EL (cell line): ENCODE results near the gene CCDC149.

Experiments
- DNase-seq: peaks from one replicate; pipeline ENCODE4 v3.0.0-alpha.2; 2016

CCDC149 gene

GRCh38 chr4:24837781-24838180 lies 75.1 kb downstream of the CCDC149 start:
- no peak for DNase-seq

GRCh38 chr4:24837336-24837735 lies 75.5 kb downstream of the CCDC149 start:
- no peak for DNase-seq

GRCh38 chr4:24836661-24837242 lies 76.1 kb downstream of the CCDC149 start:
- no peak for DNase-seq

- no peak for DNase-seq
Measured at GRCh38 chr4:24835696-24836095, 77.1 kb downstream of the CCDC149 start.

GRCh38 chr4:24831637-24832036 lies 81.2 kb downstream of the CCDC149 start:
- no peak for DNase-seq

GRCh38 chr4:24824720-24825119 lies 88.1 kb downstream of the CCDC149 start:
- no peak for DNase-seq

- DNase-seq, result no peak
Measured at GRCh38 chr4:24820541-24820940, 92.3 kb downstream of the CCDC149 start.

GRCh38 chr4:24816797-24817196 lies 96.0 kb downstream of the CCDC149 start:
- no peak for DNase-seq

- no peak for DNase-seq
Measured at GRCh38 chr4:24813732-24814131, 99.1 kb downstream of the CCDC149 start.

- no peak for DNase-seq
Measured at GRCh38 chr4:24810871-24811631, 101.8 kb downstream of the CCDC149 start.

GRCh38 chr4:24809815-24810405 lies 102.9 kb downstream of the CCDC149 start:
- no peak for DNase-seq

- DNase-seq, result no peak
Measured at GRCh38 chr4:24809376-24809775, 103.5 kb downstream of the CCDC149 start.

GRCh38 chr4:24808955-24809354 lies 103.9 kb downstream of the CCDC149 start:
- DNase-seq, result no peak

GRCh38 chr4:24808261-24808660 lies 104.6 kb downstream of the CCDC149 start:
- no peak for DNase-seq

- DNase-seq, result no peak
Measured at GRCh38 chr4:24807611-24808010, 105.2 kb downstream of the CCDC149 start.

- DNase-seq, result no peak
Measured at GRCh38 chr4:24806206-24806990, 106.4 kb downstream of the CCDC149 start.

GRCh38 chr4:24805566-24805965 lies 107.3 kb downstream of the CCDC149 start:
- DNase-seq, result no peak

GRCh38 chr4:24805067-24805466 lies 107.8 kb downstream of the CCDC149 start:
- no peak for DNase-seq

- no peak for DNase-seq
Measured at GRCh38 chr4:24802648-24803047, 110.2 kb downstream of the CCDC149 start.

GRCh38 chr4:24801136-24801855 lies 111.5 kb downstream of the CCDC149 start:
- no peak for DNase-seq

GRCh38 chr4:24800325-24800895 lies 112.4 kb downstream of the CCDC149 start:
- DNase-seq, result no peak

GRCh38 chr4:24799544-24800324 lies 113.1 kb downstream of the CCDC149 start:
- DNase-seq, result no peak
